GM18499 (cell line): ENCODE results near the gene NUP214.
"Not testable (repeated sequence)": the region's sequence is repeated elsewhere in the genome, so short reads cannot be mapped to it uniquely, and the experiment has no call there.

Experiments used
- ATAC-seq: cut with Tn5 transposase; IDR thresholded peaks from one replicate; pipeline ENCODE4 v1.9.1; 2021; ENCODE audit warnings: moderate number of reproducible peaks; ENCODE audit not compliant: insufficient read depth, unreplicated experiment

Gene NUP214

GRCh38 chr9:131096269-131097125 lies 28.9 kb upstream of the NUP214 start, which contains the start of gene AIF1L:
Gene AIF1L (plus strand): TSS chr9:131096531. CDS start chr9:131096630, 99 bp downstream.
- ATAC-seq = no peak

DNA sequence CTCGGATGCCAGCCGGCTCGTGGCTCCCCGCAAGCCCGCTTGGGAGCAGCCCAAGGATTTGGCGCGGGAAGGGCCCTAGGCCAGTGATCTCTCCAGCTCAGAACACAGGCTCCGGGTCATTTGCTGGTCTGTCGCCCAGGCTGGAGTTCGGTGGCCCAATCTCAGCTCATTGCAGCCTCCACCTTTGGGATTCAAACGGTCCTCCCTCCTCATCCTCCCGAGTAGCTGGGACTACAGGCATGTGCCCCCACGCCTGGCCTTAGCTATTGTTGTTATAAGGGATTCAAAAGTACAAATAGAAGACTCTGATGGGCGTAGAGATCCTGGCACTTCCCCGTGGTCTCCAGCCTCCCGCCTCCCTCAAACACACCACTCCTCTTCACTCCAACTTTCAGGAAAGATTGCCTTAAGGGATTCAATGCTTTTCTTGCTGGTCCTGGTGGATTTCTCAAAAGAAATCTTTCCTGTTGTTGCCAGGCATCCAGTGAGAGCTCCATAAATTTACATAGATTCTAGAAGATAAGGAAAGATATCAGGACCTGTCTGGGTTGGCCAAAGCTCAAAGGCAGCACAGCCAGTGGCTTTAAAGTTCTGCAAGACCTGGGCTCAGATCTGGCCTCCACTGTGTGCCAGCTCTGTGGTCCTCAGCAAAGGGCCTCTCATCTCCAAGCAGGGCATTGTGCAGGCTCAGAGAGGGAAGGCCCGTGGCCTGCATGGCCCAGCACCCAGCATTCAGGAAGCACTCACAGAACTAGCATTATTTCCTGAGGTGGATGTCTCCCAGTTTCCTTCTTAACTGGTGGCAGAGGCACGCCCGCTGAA lies 28.0 kb upstream of the NUP214 start:
- no peak for ATAC-seq

DNA sequence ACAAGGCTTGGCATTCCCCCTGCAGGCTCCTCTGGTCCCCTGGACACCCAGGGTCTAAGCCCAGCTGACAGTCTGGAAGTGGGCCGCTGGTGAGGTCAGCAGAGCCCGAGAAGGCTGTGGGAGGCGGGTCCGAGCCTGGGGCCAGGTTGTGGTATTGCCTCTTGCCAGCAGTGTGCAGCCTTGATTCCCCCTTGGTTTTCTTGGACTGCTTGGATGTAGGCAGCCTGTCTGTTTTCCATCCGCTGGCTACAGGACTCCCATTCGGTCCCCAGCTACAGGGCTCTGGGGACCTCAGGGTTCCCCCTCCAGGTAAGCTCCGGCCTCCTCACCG lies 27.5 kb upstream of the NUP214 start:
- no peak for ATAC-seq

DNA sequence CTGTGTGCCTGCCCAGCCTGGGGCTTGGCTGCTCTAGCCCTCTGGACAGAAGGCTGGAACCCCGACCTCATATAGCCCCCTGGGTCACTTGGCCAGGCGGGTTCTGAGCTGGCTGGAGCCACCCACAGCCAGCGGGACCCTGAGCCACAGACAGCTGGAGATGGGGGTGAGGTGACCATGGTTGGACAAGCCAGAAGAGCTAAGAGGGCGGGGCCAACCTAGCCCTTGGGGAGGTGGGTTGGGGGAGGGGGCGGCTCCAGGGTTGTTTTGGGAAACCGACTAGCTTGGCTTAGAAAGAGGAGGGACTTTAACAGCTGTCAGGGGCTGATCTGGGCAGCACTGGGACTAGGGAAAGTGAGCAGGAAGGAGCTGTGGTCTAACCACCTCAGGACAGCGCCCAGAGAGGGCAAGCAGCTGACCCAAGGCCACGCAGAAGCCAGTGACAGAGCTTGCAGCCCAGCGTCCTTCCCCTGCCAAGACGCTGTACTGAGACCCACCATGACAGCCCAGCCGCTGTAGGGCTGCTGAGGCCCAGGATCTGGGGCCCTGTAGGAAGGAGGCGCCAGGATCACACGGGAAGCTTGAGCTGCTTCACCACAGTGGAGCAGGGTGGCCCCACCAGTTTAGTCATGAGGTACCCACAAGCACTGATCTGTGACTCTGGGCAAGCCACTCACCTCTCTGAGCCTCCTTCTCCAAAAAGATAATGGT lies 26.8 kb upstream of the NUP214 start:
- no peak for ATAC-seq

DNA sequence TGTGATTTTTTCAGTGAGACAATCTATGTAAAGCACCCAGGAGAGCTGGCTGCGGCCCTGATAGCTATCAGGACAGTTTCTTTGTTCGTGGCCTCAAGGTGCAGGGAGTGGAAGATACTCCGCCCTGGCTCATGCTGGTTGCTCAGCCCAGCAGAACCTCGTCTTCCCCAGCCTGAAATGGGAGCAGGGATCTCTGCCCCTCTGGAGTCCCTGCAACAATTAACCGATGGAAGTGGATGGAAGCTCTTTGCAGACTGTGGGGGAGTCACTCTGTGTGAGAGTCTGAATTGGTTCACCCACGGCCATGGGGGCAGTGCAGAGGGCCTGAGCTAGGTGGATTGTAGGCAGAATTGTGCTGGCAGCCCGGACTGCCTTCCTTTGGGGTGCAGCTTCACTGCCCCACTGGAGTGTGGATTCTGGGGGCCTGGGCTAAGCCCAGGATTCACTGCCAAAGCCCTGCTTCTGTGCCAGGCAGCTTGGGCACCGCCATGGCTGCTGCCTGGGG lies 26.2 kb upstream of the NUP214 start:
- ATAC-seq = no peak

GRCh38 chr9:131099845-131100244 lies 25.5 kb upstream of the NUP214 start:
- ATAC-seq = not testable (repeated sequence)

GRCh38 chr9:131100445-131100844 lies 24.9 kb upstream of the NUP214 start:
- no peak for ATAC-seq

GRCh38 chr9:131101207-131101964 lies 24.0 kb upstream of the NUP214 start:
- no peak for ATAC-seq

DNA sequence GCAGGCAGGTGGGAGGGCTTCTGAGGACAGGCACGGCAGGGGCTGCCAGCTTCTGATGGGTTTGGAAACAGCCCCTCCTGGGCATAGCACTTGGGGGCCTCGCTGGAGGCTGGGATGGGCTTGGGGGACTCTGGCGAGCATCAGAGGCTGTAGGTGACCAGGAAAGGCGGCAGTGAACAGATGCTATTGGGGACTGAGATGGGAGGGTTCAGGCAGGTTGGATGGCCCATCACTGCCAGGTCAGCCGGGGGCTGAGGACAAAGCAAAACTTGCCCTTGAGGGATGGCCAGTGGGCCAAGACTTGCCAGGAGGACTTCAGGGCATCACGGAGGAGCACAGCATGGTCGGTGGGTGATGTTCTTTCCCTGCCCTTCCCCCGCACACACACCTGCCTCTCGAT lies 22.4 kb upstream of the NUP214 start:
- no peak for ATAC-seq

DNA sequence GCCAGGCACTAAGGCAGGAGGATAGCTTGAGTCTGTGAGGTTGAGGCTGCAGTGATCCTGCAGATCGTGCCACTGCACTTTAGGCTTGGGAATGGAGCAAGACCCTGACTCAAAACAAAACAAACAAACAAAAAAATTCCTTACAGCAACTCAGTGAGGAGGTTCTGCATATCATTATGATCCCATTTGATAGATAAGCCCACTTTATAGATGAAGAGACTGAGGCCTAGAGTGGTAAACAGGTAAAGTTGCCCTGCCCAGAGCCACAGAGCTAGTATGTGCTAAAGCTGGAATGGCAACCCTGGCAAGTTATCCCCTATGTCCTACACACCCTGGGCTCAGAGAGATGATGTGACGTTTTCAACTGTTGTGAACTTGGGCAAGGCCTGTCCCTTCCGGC lies 21.9 kb upstream of the NUP214 start:
- ATAC-seq = no peak

DNA sequence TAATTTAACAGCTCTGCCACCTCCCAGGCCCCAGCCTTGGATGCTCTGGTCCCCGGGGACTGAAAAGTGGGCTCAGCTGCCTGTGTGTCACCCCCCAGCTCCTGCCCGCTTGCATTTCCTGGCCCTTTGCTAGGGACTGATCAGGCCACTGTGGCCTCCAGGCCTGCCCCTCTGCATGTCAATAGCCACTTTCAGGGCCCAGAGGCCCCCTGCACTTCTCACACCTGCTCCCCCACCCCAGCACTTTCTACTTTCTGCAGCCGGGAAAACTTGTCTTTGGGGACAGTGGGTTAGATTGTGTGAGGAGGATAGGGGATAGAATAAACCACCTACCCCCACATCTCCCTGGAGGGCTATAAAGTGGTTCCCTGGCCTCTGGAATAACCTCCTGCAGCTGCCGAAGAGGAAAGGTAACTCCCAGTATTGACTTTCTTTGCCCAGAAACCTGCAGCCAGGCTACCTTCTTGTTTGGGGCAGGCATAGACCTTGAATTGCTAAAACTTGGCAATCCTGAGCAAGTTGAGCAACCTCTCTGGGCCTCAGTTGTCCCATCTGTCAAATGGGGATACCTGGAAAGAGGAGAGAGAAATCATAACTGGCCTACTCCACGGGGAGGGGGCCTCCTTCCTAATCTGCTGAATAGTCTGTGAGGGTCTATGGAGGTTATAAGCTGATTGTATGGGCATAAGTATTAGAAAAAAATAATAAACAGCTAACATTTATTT lies 21.2 kb upstream of the NUP214 start:
- ATAC-seq = no peak

GRCh38 chr9:131105952-131106351 lies 19.4 kb upstream of the NUP214 start:
- no peak for ATAC-seq

GRCh38 chr9:131107760-131108159 lies 17.6 kb upstream of the NUP214 start:
- no peak for ATAC-seq

GRCh38 chr9:131111186-131111853 lies 14.1 kb upstream of the NUP214 start:
- no peak for ATAC-seq

DNA sequence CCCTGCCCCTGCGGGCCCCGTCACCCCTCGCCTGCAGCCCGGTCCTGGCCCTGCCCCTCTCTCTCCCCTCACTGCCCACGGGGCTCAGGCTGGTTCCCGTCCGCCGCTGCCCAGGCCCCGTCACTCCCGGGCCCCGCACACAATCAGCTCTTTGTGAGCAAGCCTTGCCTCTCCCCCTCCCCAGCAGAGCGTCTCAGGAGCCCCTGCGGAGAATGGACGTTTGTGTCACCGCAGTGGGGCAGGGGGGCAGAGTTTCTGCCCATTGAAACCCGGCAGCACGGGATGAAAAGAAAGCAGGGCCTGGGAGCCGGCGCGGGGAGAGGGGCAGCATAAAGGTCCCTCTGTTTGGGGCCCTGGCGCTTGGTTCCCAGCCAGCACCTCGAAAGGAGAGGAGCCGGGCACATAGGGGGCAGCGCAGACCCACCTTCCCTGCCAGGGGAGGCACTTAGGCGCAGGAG lies 13.5 kb upstream of the NUP214 start:
- ATAC-seq = no peak

- ATAC-seq = no peak
Observed at GRCh38 chr9:131112374-131113154, 12.8 kb upstream of the NUP214 start.

GRCh38 chr9:131113655-131114054 lies 11.7 kb upstream of the NUP214 start:
- no peak for ATAC-seq

DNA sequence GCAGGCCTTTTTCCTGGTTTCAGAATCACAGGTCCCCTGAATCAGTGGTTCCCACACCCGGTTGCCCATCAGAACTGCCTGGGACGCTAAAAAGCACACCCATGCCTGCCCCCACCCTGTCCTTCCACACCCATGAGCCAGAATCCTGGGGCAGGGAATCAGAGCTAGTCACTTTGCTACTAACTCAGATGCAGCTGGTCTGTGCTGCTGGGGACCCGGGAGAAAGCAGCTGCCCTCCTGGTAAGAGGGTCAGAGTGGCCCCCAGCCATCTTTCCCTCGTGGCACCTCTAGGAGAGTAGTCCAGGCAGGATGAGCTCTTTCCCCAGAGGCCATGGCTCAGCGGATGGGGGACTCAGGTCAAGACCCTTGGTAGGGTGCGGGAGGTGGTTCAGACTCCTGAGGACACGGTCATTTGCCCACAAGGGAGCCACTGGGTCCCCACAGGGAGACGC lies 11.3 kb upstream of the NUP214 start:
- no peak for ATAC-seq
